OCI-M2 (cell line): ENCODE measurements around the gene PARD6A.

Experiments used
- DNase-seq: peaks from one replicate; lab custom pipeline; 2025; ENCODE audit not compliant: unreplicated experiment; lab: John Stamatoyannopoulos, UW

PARD6A gene

DNA sequence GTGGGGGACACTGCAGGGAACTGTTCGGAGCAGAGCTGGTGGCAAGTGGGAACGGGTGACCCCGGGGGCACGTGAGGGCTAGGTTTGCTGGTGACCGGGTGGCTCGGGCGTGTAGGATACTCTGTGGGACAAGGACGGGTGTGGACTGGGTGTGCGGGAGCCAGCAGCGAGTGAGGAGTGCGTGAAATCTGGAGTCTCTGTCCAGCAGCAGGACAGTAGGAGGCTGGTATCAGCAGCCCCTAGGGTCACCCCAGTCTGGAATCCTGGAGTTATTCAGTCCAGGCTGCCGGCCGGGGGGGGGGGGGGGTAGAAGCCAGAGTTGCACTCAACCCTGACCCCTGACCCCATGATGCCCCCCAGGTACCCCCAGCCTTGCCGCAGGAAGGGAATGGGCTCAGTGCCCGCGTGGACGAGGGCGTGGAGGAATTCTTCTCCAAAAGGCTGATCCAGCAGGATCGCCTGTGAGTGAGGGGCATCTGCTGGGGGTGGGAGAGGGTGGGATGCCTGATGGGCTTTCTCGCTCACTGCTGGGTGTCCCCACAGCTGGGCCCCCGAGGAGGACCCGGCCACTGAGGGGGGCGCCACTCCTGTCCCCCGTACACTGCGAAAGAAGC is 6.9 kb upstream of the PARD6A start:
- no peak for DNase-seq

DNA sequence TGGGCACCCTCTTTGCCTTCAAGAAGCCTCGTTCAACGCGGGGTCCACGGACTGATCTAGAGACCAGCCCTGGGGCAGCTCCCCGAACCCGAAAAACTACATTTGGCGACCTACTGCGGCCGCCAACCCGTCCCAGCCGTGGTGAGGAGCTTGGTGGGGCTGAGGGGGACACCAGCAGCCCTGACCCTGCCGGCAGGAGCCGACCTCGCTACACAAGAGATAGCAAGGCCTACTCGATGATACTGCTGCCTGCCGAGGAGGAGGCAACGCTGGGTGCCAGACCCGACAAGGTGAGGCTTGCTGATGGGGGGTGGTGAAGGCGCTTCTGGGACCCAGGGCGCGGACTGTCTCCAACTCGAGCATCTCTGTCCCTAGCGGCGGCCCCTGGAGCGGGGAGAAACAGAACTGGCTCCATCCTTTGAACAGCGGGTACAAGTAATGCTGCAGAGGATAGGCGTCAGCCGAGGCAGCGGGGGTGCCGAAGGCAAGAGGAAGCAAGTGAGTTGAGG is 6.3 kb upstream of the PARD6A start:
- no peak for DNase-seq

DNA sequence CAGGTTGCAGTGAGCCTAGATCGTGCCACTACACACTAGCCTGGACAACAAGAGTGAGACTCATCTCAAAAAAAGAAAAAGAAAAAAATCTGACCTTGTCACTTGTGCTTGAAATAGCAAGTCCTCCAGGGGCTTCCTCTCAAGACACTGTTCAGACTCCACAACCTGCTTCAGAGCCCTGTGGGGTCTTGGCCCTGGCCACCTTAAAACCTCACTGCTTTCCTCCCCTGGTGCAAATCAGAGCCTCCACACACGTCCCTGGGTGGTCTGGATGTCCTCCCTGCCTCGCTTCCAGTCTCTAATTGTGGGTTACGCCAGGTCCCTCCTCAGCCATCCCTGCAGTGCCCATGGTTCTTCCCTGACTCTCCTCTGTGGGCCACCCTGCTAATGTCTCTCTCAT is 5.4 kb upstream of the PARD6A start:
- no peak for DNase-seq

DNA sequence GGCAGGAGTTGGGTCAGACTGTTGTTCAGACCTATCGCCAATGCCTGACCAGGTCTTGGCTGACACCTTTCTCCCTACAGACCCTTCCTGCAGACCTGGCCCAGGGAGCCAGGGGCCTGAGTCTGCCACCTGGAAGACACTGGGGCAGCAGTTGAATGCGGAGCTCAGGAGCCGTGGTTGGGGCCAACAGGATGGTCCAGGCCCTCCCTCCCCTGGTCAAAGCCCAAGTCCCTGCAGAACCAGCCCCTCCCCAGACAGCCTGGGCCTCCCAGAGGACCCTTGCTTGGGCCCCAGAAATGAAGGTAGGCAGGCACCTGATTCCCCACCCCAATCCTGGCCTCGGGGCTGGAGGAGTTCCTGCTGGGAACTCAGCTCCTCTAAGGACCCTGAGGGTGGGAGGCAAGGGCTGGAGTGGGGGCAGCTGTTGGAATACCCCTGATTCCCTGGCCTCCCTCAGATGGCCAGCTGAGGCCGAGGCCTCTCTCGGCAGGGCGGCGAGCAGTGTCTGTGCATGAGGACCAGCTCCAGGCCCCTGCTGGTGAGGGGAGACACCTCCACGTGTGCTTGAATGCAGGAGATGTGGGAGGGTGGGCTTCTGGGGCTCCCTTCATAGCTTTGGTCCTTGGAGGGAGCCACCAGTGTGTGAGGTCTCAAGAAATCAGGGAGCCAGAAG is 4.3 kb upstream of the PARD6A start:
- no peak for DNase-seq

DNA sequence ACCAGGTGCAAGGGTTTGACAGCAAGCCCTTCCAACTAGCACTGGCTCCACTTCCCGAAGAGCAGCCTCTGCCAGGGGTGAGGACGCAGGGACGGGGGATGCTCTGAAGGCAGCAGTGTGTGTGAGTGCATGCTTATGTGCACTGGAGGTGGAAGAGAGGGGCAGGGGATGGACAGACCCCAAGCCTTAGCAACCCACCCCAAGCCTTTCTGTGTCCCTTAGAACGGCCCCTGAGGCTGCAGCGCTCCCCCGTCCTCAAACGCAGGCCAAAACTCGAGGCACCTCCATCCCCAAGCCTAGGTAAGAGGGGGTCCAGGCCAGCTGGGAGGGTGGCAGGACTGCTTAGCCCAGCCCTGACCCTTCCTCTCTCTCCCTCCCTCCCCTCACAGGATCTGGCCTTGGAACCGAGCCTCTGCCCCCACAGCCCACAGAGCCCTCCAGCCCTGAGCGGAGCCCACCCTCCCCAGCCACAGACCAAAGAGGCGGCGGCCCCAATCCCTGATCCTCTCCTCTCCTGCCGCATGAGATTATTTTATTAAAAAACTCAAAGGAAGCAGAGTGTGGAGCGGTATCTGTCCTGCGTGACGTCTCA is 3.6 kb upstream of the PARD6A start:
- DNase-seq: no peak

DNA sequence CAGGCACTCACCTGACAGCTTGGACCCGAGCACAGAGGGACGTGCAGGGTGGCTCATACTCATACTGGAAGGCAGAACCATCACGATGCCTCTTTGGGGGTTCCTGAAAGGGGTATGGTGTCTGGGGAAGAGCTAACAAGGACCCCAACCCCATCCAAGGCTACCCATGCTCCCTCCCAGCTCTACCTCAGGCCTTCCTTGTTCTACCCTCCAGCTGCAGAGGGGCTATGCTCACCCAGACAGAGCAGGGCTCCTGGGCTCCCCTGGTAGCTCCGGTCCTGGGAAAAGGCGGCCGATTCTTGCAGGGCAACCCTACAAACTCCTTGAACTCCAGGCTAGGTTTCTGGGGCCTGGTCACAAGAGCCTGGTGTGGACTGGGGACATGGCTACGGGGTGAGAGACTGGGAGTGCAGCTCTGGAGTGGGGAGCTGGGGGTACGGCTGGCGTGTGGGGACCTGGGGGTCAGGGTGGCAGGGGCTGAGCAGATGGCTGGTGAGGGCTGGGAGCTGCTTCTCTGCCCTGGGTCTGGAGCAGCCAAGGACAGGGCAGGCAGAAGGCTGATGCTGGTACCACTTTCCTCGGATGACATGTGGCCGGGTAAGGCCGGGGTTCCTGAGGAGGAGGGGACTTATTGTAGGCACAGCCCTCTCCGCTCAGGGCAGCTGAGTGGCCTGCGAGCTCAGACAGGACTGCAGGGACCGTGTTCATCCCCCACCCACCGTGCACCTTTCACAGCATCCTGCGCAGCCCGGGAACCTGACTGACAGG is 2.8 kb upstream of the PARD6A start:
- DNase-seq: no peak

DNA sequence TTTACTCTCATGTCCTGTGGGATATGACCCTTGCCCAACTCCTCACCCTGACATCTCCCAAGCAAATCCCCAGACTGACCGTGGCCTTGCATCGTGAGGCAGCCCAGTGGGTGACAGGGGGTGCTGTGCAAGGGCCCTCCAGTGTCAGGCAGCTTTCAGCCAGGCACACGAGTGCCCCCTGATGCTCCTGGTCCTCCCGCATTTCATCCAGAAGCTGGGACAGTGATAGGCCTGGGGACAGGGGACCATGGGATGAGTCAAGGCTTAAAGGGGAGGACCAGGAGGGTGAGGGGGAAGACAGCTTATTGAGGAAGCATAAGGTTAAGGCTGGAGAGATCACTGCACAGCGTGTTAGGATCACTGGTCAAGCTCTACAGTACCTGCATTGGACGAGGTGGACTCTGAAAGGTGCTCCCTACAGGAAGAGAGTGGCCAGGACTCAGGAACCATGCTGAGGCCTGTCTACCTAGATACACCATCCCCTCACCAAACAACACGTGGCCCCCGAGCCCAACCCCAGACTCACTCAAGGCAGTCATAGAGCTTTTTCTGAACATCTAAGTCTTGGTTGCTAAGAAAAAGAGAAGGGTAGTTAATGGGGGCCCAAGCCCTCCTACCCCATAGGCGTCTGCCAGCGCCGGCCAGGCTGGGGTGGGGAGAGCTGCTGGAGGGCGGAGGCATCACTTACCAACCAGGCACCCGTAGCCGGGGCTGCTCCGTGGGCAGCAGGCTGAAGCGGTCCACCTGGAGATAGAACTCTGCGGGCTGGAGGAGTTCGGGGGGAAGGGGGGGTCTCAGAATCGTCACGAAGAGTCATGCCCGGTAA is 1.7 kb upstream of the PARD6A start:
- no peak for DNase-seq

DNA sequence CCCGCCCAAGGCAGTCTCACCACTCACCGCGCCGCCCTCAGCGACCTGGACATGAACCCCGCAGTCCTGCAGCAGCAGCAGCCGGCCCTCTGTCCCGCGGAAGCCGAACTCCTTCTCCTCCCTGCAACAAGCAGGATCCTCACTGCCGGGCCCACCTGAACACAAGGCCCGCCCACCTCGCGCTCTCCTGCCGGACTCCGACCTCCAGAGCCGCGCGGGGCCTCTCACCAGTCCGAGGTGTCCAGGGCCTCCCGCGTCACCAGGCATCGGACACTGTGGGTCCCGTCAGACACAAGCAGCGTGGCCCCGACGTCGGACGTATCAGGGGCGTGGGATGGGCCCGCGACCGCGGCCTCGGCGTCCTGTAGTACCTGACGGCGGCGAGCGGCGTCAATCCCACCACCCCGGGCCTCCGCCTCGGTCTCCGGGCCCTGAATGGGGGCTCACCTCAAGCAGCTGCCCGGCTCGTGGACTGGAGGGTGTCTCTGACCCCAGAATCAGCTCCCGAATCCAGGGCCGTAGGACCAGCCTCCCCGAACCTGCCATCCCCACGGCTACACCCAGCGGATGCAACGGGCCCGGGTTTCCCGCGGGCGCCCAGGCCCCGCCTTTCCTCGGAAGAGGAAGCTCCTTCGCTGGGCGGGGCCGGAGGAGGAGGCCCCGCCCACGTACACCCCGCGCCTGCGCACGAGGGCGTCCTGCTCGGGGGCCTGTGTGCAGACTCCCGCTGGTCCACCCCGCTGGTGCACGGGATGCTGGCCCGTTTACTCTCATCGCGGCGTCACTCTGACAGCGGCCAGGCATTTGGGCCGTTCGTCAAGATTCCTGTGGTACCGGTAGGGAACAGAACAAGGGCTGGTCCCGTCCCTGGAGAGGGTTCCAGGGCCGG is 841 bp upstream of the PARD6A start, which contains the start of gene ACD:
ACD (minus strand) TSS at position 586 of the 889 bp plus-strand sequence; CDS start at position 546, 40 bp downstream.
- DNase-seq: peak; percentile 34

DNA sequence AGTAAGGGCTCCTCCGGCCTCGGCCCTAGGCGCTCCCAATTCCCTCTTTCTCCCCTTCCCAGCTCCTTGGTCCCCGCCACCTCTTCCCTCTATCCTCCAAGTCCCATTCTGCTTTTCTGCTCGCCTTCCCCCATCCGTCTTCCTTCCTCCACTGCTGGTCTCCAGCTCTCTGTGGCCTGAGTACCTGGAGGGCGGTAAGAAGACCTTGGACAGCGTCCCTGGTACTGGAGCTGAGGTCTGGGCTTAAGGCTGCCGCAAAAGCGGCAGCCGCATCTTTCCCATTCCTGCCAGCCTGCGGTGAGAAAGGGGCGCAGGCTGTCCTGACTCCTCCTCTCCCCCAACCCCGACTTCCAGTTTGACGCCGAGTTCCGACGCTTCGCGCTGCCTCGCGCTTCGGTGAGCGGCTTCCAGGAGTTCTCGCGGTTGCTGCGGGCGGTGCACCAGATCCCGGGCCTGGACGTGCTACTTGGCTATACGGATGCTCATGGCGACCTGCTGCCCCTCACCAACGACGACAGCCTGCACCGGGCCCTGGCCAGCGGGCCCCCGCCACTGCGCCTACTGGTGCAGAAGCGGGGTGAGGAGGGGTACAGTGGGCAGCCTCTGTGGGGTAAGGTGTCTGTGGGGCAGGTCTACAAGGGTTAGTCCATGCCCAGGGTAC is 471 bp downstream of the PARD6A start:
- no peak for DNase-seq

DNA sequence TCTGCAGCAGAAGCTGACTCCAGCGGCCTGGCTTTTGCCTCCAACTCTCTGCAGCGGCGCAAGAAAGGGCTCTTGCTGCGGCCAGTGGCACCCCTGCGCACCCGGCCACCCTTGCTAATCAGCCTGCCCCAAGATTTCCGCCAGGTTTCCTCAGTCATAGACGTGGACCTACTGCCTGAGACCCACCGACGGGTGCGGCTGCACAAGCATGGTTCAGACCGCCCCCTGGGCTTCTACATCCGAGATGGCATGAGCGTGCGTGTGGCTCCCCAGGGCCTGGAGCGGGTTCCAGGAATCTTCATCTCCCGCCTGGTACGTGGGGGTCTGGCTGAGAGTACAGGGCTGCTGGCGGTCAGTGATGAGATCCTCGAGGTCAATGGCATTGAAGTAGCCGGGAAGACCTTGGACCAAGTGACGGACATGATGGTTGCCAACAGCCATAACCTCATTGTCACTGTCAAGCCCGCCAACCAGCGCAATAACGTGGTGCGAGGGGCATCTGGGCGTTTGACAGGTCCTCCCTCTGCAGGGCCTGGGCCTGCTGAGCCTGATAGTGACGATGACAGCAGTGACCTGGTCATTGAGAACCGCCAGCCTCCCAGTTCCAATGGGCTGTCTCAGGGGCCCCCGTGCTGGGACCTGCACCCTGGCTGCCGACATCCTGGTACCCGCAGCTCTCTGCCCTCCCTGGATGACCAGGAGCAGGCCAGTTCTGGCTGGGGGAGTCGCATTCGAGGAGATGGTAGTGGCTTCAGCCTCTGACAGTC is 1.3 kb downstream of the PARD6A start:
- no peak for DNase-seq

DNA sequence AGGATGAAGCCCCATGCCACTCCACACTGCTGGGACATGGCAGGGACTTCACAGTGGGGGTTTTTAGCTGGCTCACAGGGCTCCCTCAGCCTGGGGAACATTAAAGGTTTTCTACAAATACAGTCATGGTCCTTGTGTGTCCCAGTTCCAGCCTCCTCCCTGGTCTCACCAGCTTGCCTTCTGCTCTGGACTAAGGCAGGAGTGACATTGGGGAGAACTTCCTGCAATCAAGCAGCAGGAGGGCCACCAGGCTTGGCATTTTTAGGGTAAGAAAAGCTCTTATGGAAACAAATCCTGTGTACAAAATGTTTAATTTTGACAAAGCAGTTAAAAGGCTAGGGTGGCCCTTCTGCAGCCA is 1.9 kb downstream of the PARD6A start:
- no peak for DNase-seq

DNA sequence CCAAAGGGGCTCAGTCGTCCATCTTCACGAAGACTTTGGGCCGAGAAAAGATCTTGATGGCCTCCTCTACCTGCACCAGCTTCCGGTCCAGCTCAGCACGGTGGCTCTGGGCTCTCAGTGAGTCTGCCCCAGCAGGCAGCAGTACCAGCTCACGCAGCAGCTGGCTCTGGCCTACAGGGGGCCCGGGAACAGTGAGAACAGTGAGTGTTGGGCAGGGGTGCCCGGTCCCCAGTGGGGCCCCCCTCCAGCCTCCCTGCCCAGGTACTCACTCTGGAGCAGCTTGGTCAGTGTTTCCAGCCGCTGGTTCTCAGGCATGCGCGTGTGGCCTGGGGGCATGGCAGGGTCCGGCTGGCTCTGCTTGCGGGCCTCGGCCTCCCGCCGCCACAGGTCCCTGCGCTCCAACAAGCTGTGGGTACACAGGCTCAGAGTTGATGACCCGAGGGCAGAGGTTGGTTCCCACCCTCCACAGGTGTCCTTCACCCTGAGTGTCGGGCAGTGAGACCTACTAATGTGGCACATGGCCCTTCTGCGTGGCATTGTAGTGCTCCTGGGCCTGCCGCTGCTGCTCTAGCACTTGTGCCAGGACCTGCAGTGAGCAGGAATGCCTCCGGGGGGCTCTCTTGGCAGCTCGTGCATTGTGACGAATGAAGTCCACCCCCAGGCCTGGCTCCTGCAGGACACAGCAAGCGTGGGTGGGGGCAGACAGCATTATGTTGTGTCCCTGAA is 2.6 kb downstream of the PARD6A start:
- no peak for DNase-seq

DNA sequence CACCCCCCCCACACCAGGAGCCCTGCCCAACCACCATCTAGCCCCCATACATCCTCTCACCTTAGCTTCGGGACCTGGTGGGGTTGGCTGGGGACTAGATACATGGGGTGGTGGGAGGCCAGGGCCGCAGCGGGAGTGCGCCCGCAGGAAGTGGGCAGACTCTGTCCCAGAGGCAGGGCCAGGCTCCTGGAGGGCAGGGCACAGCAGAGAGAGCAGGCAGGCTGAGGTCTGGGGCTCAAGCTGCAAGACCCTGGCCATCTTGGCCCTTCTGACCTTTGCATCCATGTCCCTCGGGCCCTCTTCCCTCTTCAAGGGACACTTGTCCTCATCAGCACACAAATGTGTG is 3.1 kb downstream of the PARD6A start:
- DNase-seq: no peak

DNA sequence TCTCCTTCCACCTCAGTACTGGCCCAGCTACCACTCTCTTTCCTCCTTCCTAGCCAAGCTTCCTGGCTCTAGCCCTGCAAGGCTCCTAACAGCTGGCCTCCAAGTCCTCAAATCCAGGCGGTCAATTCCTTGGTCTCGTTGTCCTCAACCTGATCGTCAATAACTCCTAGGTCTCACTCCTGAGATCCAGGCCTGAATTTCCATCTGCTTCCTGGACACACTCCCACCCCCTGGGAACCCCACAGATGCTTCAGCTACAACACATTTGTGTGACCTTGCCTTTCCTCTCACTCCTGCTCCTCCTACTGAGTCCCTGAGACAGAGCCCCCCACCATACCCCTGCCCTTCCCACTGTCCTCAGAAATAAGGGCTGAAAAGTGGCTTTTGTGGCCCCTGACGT is 3.5 kb downstream of the PARD6A start:
- DNase-seq: no peak

DNA sequence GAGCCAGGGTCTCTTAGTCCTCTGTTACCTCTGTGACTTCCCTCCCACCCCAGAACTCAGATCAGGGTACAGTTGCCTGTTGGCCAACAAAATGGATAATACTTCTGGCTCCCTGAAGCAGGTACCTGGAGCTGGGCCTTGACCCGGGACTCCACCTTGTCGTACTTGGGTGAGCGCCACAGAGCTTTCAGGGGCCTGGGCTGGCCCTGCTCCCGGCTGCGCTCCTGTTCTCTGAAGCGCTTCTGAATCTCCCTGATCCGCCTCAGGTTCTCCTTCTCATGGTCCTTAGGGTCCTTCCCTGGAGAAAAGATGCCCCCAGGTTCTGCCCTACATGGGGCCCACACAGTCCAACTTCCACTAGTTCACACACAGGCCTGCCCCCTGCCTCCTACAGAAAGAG is 4.1 kb downstream of the PARD6A start:
- no peak for DNase-seq

DNA sequence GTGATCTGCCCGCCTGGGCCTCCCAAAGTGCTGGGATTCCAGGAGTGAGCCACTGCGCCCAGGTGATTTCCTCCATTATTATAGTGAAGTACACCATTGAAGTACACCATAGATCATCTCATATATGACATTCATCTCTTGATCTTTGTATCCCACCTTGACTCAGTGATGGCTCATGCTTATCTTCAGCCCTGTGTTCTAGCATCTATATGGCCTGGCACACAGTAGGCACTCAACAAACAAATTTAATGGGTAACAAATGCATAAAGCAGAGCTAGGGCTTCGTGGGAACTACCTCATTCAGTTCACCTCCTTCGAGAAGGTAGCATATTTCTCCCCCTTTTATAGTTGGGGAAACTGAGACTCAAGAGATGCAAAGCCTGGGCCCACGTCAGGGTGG is 4.8 kb downstream of the PARD6A start:
- DNase-seq: no peak

DNA sequence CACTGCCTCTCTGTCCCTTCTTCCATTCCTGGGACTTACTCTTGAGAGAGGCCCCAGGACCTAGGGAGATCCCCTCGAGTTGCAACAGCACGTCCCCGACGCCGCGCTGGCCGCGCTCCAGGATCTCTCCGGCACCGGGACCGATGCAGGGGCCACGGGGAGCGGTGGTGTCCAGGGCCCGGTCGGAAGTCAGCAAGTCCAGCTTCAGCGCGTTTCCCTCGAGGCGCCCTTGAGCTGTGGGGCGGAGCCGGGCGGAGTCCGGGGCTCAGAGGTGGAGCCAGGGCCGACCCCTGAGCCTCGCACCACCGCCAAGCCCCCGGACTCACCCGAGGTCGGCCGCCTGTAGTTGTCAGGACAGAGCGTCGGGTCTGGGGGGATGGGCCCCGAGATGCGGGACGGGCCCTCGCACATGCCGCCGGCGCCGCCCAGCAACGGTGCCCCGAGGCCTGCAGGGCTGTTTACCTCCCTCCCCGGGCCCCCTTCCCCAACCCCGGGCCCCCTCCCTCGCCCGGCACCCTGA is 5.3 kb downstream of the PARD6A start:
- no peak for DNase-seq
